H1 (cell line): ENCODE results near the gene SLC12A7. TPM values are rescaled to one million over a fixed set of nuclear protein-coding genes. Genes with fewer than 3 reads are reported as not detected.

Experiments used
- CTCF ChIA-PET: fragments of 300-600 bp; sonication (Branson Sonifier 250); formaldehyde crosslinking; loops from one replicate; lab custom pipeline; 2021; ENCODE audit not compliant: partially characterized antibody; lab: Charles Lee
- POLR2A ChIA-PET: fragments of 300-600 bp; sonication (Branson Sonifier 250); formaldehyde crosslinking; loops from one replicate; lab custom pipeline; 2021; ENCODE audit warnings: inconsistent platforms; ENCODE audit not compliant: partially characterized antibody; lab: Charles Lee
- DNase-seq, 2 experiments: peaks; one replicate each; pipeline versions ENCODE4 v3.0.0 to v3.0.0-alpha.2; 2010 to 2022; ENCODE audit warnings: low spot score in 2 of 2, low read depth in 1 of 2, mixed read lengths in 1 of 2
- FAIRE-seq: peaks from 2 replicates; lab custom pipeline; 2011; peaks lifted over from hg19 to GRCh38; lab: Jason Lieb, UNC
- H2AFZ ChIP-seq: 2 replicates; pipeline ENCODE4 v1.8.1; 2012; ENCODE audit warnings: low read length, inconsistent platforms
- H2AK5ac ChIP-seq: 2 replicates; pipeline ENCODE4 v1.6.1; 2013; ENCODE audit warnings: low read depth, low read length
- H2BK120ac ChIP-seq: replicated peaks from 2 replicates; pipeline ENCODE3; 2013; ENCODE audit warnings: low read depth, low read length, inconsistent platforms
- H2BK12ac ChIP-seq: 2 replicates; pipeline ENCODE4 v1.6.1; 2013; ENCODE audit warnings: low read depth, low read length
- H2BK15ac ChIP-seq: 2 replicates; pipeline ENCODE4 v1.6.1; 2013; ENCODE audit warnings: low read length
- H2BK20ac ChIP-seq: 2 replicates; pipeline ENCODE4 v1.6.1; 2013; ENCODE audit warnings: low read length
- H2BK5ac ChIP-seq: 2 replicates; pipeline ENCODE4 v1.6.1; 2013; ENCODE audit warnings: low read depth, low read length
- H3K14ac ChIP-seq: 2 replicates; pipeline ENCODE4 v1.6.1; 2013; ENCODE audit warnings: inconsistent platforms; ENCODE audit not compliant: insufficient read length
- H3K18ac ChIP-seq: 2 replicates; pipeline ENCODE4 v1.6.1; 2013; ENCODE audit warnings: low read length; ENCODE audit errors: extremely low read depth
- H3K23ac ChIP-seq: 2 replicates; pipeline ENCODE4 v1.6.1; 2013; ENCODE audit warnings: inconsistent platforms; ENCODE audit not compliant: insufficient read length
- H3K23me2 ChIP-seq: 2 replicates; pipeline ENCODE4 v1.6.1; 2013; ENCODE audit warnings: low read depth, low read length
- H3K27ac ChIP-seq: 2 replicates; pipeline ENCODE4 v1.6.1; 2011; ENCODE audit warnings: low read depth, low read length, inconsistent platforms
- H3K27me3 ChIP-seq, 4 experiments: replicated peaks in 1 of 4; 1 replicate in 1 of 4; 2 replicates in 3 of 4; pipeline versions ENCODE4 v1.6.1 to v1.8.1; 2011 to 2013; ENCODE audit warnings: low read length in 3 of 4, mild to moderate bottlenecking in 3 of 4, inconsistent platforms in 2 of 4, mixed read lengths in 2 of 4, moderate library complexity in 1 of 4; ENCODE audit not compliant: control insufficient read depth in 3 of 4, insufficient read depth in 3 of 4; ENCODE audit errors: extremely low read depth in 1 of 4
- H3K36me3 ChIP-seq, 4 experiments: 2 replicates each; pipeline versions ENCODE4 v1.6.1 to v1.8.1; 2011 to 2013; ENCODE audit warnings: mild to moderate bottlenecking in 4 of 4, low read length in 3 of 4, moderate library complexity in 2 of 4, control low read depth in 1 of 4, inconsistent platforms in 1 of 4; ENCODE audit not compliant: insufficient read depth in 4 of 4, control insufficient read depth in 2 of 4
- H3K4ac ChIP-seq: replicated peaks from 2 replicates; pipeline ENCODE3; 2013; ENCODE audit warnings: low read length, low read depth, mixed read lengths, inconsistent platforms; ENCODE audit not compliant: insufficient read length
- H3K4me1 ChIP-seq, 4 experiments: replicated peaks in 1 of 4; 1 replicate in 1 of 4; 2 replicates in 3 of 4; pipeline versions ENCODE4 v1.6.1 to v1.8.1; 2011 to 2013; ENCODE audit warnings: low read length in 3 of 4, inconsistent platforms in 2 of 4, mixed read lengths in 1 of 4; ENCODE audit not compliant: insufficient read depth in 4 of 4, control insufficient read depth in 3 of 4
- H3K4me2 ChIP-seq, 2 experiments: 2 replicates each; pipeline versions ENCODE4 v1.6.1 to v1.8.1; 2011 to 2013; ENCODE audit warnings: low read depth in 2 of 2, low read length in 2 of 2, control low read depth in 1 of 2, inconsistent platforms in 1 of 2, mild to moderate bottlenecking in 1 of 2; ENCODE audit not compliant: insufficient read depth in 1 of 2
- H3K4me3 ChIP-seq, 4 experiments: fragments of 200-600, 300-600 bp in 1 of 4; sonication (generic), shearing (Covaris generic), sonication (Bioruptor Twin) in 1 of 4; 2 replicates each; pipeline versions ENCODE4 v1.5.1 to v1.8.1; 2011 to 2016; ENCODE audit warnings: low read length in 4 of 4, low read depth in 3 of 4, control low read depth in 2 of 4, inconsistent platforms in 2 of 4, mild to moderate bottlenecking in 2 of 4, mixed read lengths in 1 of 4, moderate library complexity in 1 of 4; ENCODE audit not compliant: insufficient read depth in 2 of 4; ENCODE audit errors: extremely low read depth in 1 of 4
- H3K56ac ChIP-seq: replicated peaks from 2 replicates; pipeline ENCODE3; 2013; ENCODE audit warnings: low read depth, mild to moderate bottlenecking, mixed read lengths, low read length, inconsistent platforms; ENCODE audit not compliant: insufficient read length
- H3K79me1 ChIP-seq: 2 replicates; pipeline ENCODE4 v1.6.1; 2013; ENCODE audit warnings: low read depth, low read length, control low read depth
- H3K79me2 ChIP-seq, 2 experiments: 2 replicates each; pipeline versions ENCODE4 v1.6.1 to v1.8.1; 2012 to 2013; ENCODE audit warnings: low read length in 2 of 2, mild to moderate bottlenecking in 2 of 2, inconsistent platforms in 1 of 2; ENCODE audit not compliant: insufficient read depth in 2 of 2, control insufficient read depth in 1 of 2
- H3K9ac ChIP-seq, 4 experiments: replicated peaks in 1 of 4; 1 replicate in 1 of 4; 2 replicates in 3 of 4; pipeline versions ENCODE4 v1.6.1 to v1.8.1; 2011 to 2013; ENCODE audit warnings: low read depth in 3 of 4, low read length in 3 of 4, control low read depth in 2 of 4, mild to moderate bottlenecking in 2 of 4, moderate library complexity in 2 of 4, inconsistent platforms in 1 of 4; ENCODE audit errors: extremely low read depth in 1 of 4
- H3K9me3 ChIP-seq, 2 experiments: 2 replicates each; pipeline versions ENCODE4 v1.6.1 to v1.8.1; 2012 to 2013; ENCODE audit warnings: mild to moderate bottlenecking in 2 of 2, moderate library complexity in 2 of 2, control low read depth in 1 of 2, inconsistent platforms in 1 of 2, low read depth in 1 of 2, low read length in 1 of 2, mixed read lengths in 1 of 2; ENCODE audit not compliant: insufficient read depth in 2 of 2
- H4K20me1 ChIP-seq, 2 experiments: replicated peaks in 1 of 2; 2 replicates each; pipeline versions ENCODE3 to v1.8.1; 2011 to 2013; ENCODE audit warnings: inconsistent platforms in 2 of 2, low read length in 2 of 2, mild to moderate bottlenecking in 1 of 2; ENCODE audit not compliant: insufficient read depth in 2 of 2, control insufficient read depth in 1 of 2
- H4K5ac ChIP-seq: 2 replicates; pipeline ENCODE4 v1.6.1; 2013; ENCODE audit warnings: low read length, low read depth, mixed read lengths, inconsistent platforms; ENCODE audit not compliant: insufficient read length
- H4K8ac ChIP-seq: 2 replicates; pipeline ENCODE4 v1.8.0; 2013; ENCODE audit warnings: mild to moderate bottlenecking, moderate library complexity, low read length, inconsistent platforms; ENCODE audit not compliant: insufficient read depth; ENCODE audit errors: extremely low read depth
- H4K91ac ChIP-seq: replicated peaks from 2 replicates; pipeline ENCODE3; 2013; ENCODE audit warnings: low read length, mixed read lengths, inconsistent platforms; ENCODE audit not compliant: insufficient read length
- CHD1 ChIP-seq: IDR thresholded peaks from 2 replicates; pipeline ENCODE4 v1.6.1; 2012; ENCODE audit warnings: low read depth, low read length, improper control_type of control experiment
- CREB1 ChIP-seq: IDR thresholded peaks from 2 replicates; pipeline ENCODE4 v1.6.1; 2012; ENCODE audit warnings: inconsistent platforms
- JUN ChIP-seq: IDR thresholded peaks from 2 replicates; pipeline ENCODE4 v1.6.1; 2011; ENCODE audit warnings: low read depth, mild to moderate bottlenecking, improper control_type of control experiment, low read length
- PHF8 ChIP-seq: fragments of 200-600 bp; sonication (generic); conservative IDR thresholded peaks from 2 replicates; pipeline ENCODE4 v1.7.1; 2012; ENCODE audit warnings: low read depth, mild to moderate bottlenecking, inconsistent platforms, low read length, moderate library complexity
- RFX5 ChIP-seq: IDR thresholded peaks from 2 replicates; pipeline ENCODE4 v1.6.1; 2011; ENCODE audit warnings: low read depth, low read length, improper control_type of control experiment, borderline replicate concordance
- RXRA ChIP-seq: IDR thresholded peaks from 2 replicates; pipeline ENCODE4 v1.6.1; 2011; ENCODE audit warnings: low read depth, mild to moderate bottlenecking, low read length, moderate library complexity; ENCODE audit not compliant: insufficient read depth
- SP2 ChIP-seq: IDR thresholded peaks from 2 replicates; pipeline ENCODE4 v1.6.1; 2012; ENCODE audit warnings: mild to moderate bottlenecking, low read length, inconsistent platforms
- TAF1 ChIP-seq: IDR thresholded peaks from 2 replicates; pipeline ENCODE4 v1.6.1; 2011; ENCODE audit warnings: mild to moderate bottlenecking, low read depth, low read length
- TAF7 ChIP-seq: optimal IDR thresholded peaks from 2 replicates; pipeline ENCODE3; 2011; ENCODE audit warnings: low read depth, mild to moderate bottlenecking, inconsistent platforms, low read length, moderate library complexity, borderline replicate concordance
- WGBS, 2 experiments: shearing (Covaris generic) in 1 of 2; methylation state at CpG; one replicate each; pipeline versions ENCODE4 v1.1.6 to v1.1.7; 2013 to 2015; ENCODE audit warnings: low lambda C conversion rate in 2 of 2, mixed read lengths in 2 of 2, inconsistent platforms in 1 of 2, low coverage in 1 of 2, missing lambda C conversion rate in 1 of 2; ENCODE audit not compliant: insufficient replicate concordance in 2 of 2, insufficient coverage in 1 of 2, insufficient read length in 1 of 2; ENCODE audit errors: extremely low coverage in 1 of 2, missing lambda C conversion rate in 1 of 2; 5-methylcytosine and 5-hydroxymethylcytosine counted together
- polyA plus RNA-seq, 7 experiments: library from polyadenylated mRNA; depleted of rRNA in 3 of 7; stranded (reverse) in 5 of 7; unstranded in 2 of 7; fragments of >200 nt in 5 of 7; fragments of 200-250 nt in 2 of 7; gene quantifications; 1 replicate in 5 of 7; 2 replicates in 1 of 7; 4 replicates in 1 of 7; pipeline versions ENCODE4 v1.2.1 to v1.2.3, GENCODE V29; 2011 to 2013; ENCODE audit warnings: missing spikeins in 2 of 7, mixed read lengths in 2 of 7
- total RNA-seq: library from RNA; stranded (reverse); fragmentation: NEBNext Ultra II Directional; extraction: Animal tissue kit (Norgen Biotek cat#: 25700); gene quantifications from 2 replicates; pipeline ENCODE4 v1.2.1, GENCODE V29; 2021

SLC12A7 gene
- total and polyA plus RNA-seq, 2 of the 8 experiments (the other 6 are each of a cell fraction or from before 2014, with no cell fraction given) = 23.5 to 39.7 TPM

DNA sequence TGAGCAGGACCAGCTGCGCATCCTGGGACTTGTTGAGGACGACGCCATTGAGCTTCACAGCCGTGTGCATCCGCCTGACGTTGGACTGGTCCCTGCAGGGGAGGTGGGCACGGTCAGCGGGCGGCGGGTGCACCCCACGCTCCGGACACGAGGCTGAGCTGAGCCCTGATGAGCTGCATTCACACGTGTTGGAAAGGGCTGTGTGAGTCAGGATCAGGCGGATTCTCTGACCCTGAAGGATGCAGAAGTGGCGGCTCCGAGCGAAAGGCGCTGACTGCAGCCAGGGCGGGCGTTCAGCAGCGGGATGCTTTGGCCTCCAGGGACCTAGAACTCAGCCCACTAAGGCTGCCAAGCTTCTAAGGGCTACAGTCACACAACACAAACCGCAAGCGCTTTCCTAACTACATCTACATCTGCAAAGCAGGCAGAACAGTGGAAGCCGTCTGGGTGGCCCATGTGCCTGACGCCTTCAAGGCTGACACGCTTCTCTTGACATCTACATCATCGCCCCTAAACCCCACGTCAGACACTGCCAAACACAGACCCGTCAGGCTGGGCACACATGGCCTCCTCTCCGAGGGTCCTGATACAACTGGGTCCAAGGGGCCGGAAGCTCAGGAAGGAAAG, 58.4 kb downstream of the SLC12A7 start:
- no peak overlapping the region for H4K91ac ChIP-seq
- H2BK20ac ChIP-seq = no peak overlapping the region
- no peak overlapping the region for H3K9ac ChIP-seq
- H2AFZ ChIP-seq = no peak overlapping the region
- no peak overlapping the region for H3K23ac ChIP-seq
- H4K8ac ChIP-seq = no peak overlapping the region; the same call in 1 of the 2 replicates
- no peaks in the 10 kb centered on the region for H3K79me2 ChIP-seq
- no peak for FAIRE-seq
- no peak overlapping the region for H3K27ac ChIP-seq
- CTCF ChIA-PET = interaction anchor here (0.7 to 1.8 kb wide), 10 partner anchors 12 to 151 kb away, joined by 3 to 10 read pairs (median 4); no protein-coding TSS in a partner anchor
- no peak overlapping the region for H3K56ac ChIP-seq
- H3K9me3 ChIP-seq = no peaks in the 10 kb centered on the region
- no peak overlapping the region for H3K4me3 ChIP-seq
- H2AK5ac ChIP-seq = no peak overlapping the region
- peaks cover 8 to 16% of the 10 kb centered on the region in 2 experiments for H4K20me1 ChIP-seq
- no peak overlapping the region for H3K4ac ChIP-seq
- peak overlapping the region; percentile 52; the same call in 1 of the 2 replicates for H2BK5ac ChIP-seq
- peaks cover 6 to 32% (median 17%) of the 10 kb centered on the region in 4 experiments for H3K36me3 ChIP-seq
- no peak overlapping the region for H4K5ac ChIP-seq
- H2BK120ac ChIP-seq = no peak overlapping the region
- no peaks in the 10 kb centered on the region for H3K27me3 ChIP-seq
- H3K79me1 ChIP-seq = no peaks in the 10 kb centered on the region; the same call in 1 of the 2 replicates
- peaks cover 2% of the 10 kb centered on the region; the same call in 1 of the 2 replicates for H3K23me2 ChIP-seq
- no peak for TF ChIP-seq JUN
- no peak for TF ChIP-seq TAF1
- no peak for TF ChIP-seq RFX5
- TF ChIP-seq RXRA = no peak
- no peak for TF ChIP-seq CREB1
- TF ChIP-seq SP2 = no peak
- no peak for TF ChIP-seq CHD1
- no peak for TF ChIP-seq TAF7
- no peak for TF ChIP-seq PHF8
- TF ChIP-seq, all 59 proteins: peak for 0
- no peak overlapping the region for H3K14ac ChIP-seq
- H3K4me2 ChIP-seq = no peak overlapping the region
- H3K4me1 ChIP-seq = no peaks in the 10 kb centered on the region; a peak in 1 of 7 replicates
- DNase-seq = no peak
- H2BK15ac ChIP-seq = no peak overlapping the region
- H3K18ac ChIP-seq = no peak overlapping the region
- POLR2A ChIA-PET = interaction anchor here (1.1 to 1.5 kb wide), 2 partner anchors 14 to 161 kb away, joined by 3 to 4 read pairs; partner anchors contain the start of genes BRD9 and TRIP13
- H2BK12ac ChIP-seq = no peak overlapping the region
- WGBS, 2 experiments = 95% methylated on average over 32 of the region's 32 CpGs; no CpG with 5 or more reads in 1 of the 2 experiments
